Peyer's patch (tissue), 4 donors: ENCODE data around the gene OTUB2. TPM values are rescaled to one million over a fixed set of nuclear protein-coding genes. Genes with fewer than 3 reads are reported as not detected.

Experiments
- DNase-seq, 3 donors: peaks; one replicate each; pipeline ENCODE4 v3.0.0-alpha.2; 2017 to 2019
- H3K27ac ChIP-seq, 4 donors: fragments of 200-600 bp; sonication (generic); one replicate each; pipeline ENCODE4 v1.5.1; 2016 to 2019
- H3K27me3 ChIP-seq, 2 donors: fragments of 200-600 bp; sonication (generic); one replicate each; pipeline ENCODE4 v1.5.1; 2019
- H3K36me3 ChIP-seq, 3 donors: fragments of 200-600 bp; sonication (generic); one replicate each; pipeline ENCODE4 v1.5.1; 2016 to 2019
- H3K4me1 ChIP-seq, 4 donors: fragments of 200-600 bp; sonication (generic); one replicate each; pipeline ENCODE4 v1.5.1; 2016 to 2019
- H3K4me3 ChIP-seq, 4 donors: fragments of 200-600 bp; sonication (generic); 1 replicate in 3 of 4; 2 replicates in 1 of 4; pipeline ENCODE4 v1.5.1; 2016 to 2019; ENCODE audit warnings: mild to moderate bottlenecking in 1 of 4
- H3K9me3 ChIP-seq, 4 donors: fragments of 200-600 bp; sonication (generic); one replicate each; pipeline ENCODE4 v1.5.1; 2016 to 2019; ENCODE audit warnings: mild to moderate bottlenecking in 1 of 4
- POLR2A ChIP-seq, 2 donors: fragments of 450-650 bp; IDR thresholded peaks; one replicate each; pipeline ENCODE4 v1.5.1; 2017; ENCODE audit warnings: antibody characterized with exemption in 2 of 2, mild to moderate bottlenecking in 2 of 2, moderate library complexity in 2 of 2
- total RNA-seq, 4 donors: library from RNA; depleted of rRNA; stranded (reverse); fragments of >200 nt; gene quantifications; one replicate each; pipeline ENCODE4 v1.1.0, GENCODE V29; 2016
- TF ChIP-seq, protein P1 (sequence below), 6 experiments: fragments of 450-650 bp in 4 of 6; fragments of 200-600 bp in 2 of 6; sonication (generic) in 1 of 6; IDR thresholded peaks; one replicate each; pipeline ENCODE4 v1.5.1; 2017 to 2019; ENCODE audit warnings: antibody characterized with exemption in 6 of 6, mild to moderate bottlenecking in 3 of 6, moderate library complexity in 1 of 6

OTUB2 gene
- total RNA-seq, 4 donors from 2014 or later, result 3.4 to 4.9 (median 3.6) TPM; not detected in 1

DNA sequence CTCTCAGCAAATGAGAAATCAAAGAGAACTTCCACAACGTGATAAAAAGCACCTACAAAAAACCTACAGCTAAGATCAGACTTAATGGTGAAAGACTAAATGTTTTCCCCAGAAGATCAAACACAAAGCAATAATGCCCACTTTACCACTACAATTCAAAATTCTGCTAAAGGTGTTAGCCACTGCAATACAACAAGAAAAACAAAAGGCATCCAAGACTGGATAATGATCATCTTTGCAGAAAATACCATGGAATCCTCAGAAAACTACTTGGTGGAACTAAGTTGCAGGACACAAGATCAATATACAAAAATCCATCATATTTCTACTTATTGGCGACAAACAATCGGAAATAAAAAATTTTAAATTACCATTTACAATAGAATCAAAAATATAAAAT lies 48.4 kb downstream of the OTUB2 start:
- Histone ChIP-seq H3K4me3 (no peak overlapping the region), H3K9me3 (peaks cover 0 to 4% (median 0%) of the 10 kb centered on the region in 4 donors), H3K36me3 (peaks cover 0 to 23% (median 0%) of the 10 kb centered on the region in 3 donors), H3K27ac (no peak overlapping the region), H3K27me3 (no peaks in the 10 kb centered on the region), H3K4me1 (peaks cover 0 to 28% (median 10%) of the 10 kb centered on the region in 4 donors)
- no peak for TF ChIP-seq POLR2A (IDR thresholded peaks at IDR 0.05)
- TF ChIP-seq, protein P1, sequence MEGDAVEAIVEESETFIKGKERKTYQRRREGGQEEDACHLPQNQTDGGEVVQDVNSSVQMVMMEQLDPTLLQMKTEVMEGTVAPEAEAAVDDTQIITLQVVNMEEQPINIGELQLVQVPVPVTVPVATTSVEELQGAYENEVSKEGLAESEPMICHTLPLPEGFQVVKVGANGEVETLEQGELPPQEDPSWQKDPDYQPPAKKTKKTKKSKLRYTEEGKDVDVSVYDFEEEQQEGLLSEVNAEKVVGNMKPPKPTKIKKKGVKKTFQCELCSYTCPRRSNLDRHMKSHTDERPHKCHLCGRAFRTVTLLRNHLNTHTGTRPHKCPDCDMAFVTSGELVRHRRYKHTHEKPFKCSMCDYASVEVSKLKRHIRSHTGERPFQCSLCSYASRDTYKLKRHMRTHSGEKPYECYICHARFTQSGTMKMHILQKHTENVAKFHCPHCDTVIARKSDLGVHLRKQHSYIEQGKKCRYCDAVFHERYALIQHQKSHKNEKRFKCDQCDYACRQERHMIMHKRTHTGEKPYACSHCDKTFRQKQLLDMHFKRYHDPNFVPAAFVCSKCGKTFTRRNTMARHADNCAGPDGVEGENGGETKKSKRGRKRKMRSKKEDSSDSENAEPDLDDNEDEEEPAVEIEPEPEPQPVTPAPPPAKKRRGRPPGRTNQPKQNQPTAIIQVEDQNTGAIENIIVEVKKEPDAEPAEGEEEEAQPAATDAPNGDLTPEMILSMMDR (IDR thresholded peaks at IDR 0.05), result no peak
- no peak for DNase-seq

DNA sequence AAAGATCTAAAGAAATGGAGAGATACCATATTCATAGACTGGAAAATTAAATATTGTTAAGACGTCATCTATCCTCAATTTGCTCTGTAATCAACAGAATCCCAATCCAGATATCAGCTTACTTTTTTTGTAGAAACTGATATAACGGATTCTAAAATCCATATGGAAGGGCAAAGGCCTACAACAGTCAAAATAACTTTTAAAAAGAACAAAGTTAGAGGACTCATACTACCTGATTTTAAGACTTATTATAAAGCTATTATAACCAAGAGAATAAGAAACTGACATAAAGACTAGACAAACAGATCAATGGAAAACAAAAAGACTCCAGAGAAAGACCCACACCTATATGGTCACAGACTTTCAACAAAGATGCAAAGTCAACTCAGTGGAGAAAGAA lies 48.9 kb downstream of the OTUB2 start:
- Histone ChIP-seq H3K36me3 (peaks cover 0 to 23% (median 0%) of the 10 kb centered on the region in 3 donors), H3K27ac (no peak overlapping the region), H3K4me1 (peaks cover 0 to 31% (median 10%) of the 10 kb centered on the region in 4 donors), H3K27me3 (no peaks in the 10 kb centered on the region), H3K4me3 (no peak overlapping the region), H3K9me3 (peaks cover 0 to 4% (median 0%) of the 10 kb centered on the region in 4 donors)
- DNase-seq, result no peak
- TF ChIP-seq, protein P1 (IDR thresholded peaks at IDR 0.05), result no peak
- TF ChIP-seq POLR2A (IDR thresholded peaks at IDR 0.05), result no peak

DNA sequence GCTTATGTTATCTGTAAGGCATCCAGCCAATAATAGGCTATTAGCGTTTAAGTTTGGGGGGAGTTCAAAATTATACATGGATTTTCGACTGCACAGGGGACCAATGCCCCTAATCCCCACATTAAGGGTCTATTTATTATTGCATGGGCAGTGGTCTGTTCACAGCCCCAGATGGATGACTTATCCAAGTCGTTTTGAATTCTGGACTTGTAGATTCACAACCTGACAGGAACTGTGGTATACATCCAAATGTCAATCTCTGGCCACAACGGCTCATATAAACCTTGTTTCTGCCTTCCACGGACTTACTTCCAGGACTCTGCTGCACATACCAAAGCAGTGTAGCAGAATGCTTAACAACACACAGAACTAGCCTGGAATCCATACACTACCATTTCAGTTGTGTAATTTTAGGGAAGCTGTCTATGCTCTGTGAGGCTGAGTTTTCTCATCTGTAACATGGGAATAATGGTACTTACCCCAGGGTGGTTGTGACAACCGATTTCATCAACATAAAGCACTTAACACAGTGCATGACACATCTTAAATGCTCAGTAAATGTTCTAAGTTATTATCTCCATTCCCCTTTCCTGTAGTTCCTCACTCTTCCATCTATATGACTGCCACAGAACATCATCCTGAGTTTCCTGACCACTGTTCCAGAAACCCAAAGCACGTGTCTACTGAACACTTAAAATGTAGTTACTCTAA lies 51.1 kb downstream of the OTUB2 start:
- DNase-seq, result no peak
- H3K27ac ChIP-seq, result no peak overlapping the region
- peaks cover 0 to 40% (median 10%) of the 10 kb centered on the region in 4 donors for H3K4me1 ChIP-seq
- peaks cover 0 to 23% (median 0%) of the 10 kb centered on the region in 3 donors for H3K36me3 ChIP-seq
- TF ChIP-seq POLR2A (IDR thresholded peaks at IDR 0.05), result no peak
- TF ChIP-seq, protein P1 (IDR thresholded peaks at IDR 0.05), result no peak
- H3K4me3 ChIP-seq, result peak overlapping the region in 2 of 4 donors; percentile 20 to 72
- H3K27me3 ChIP-seq, result no peaks in the 10 kb centered on the region
- H3K9me3 ChIP-seq, result peaks cover 0 to 4% (median 0%) of the 10 kb centered on the region in 4 donors

DNA sequence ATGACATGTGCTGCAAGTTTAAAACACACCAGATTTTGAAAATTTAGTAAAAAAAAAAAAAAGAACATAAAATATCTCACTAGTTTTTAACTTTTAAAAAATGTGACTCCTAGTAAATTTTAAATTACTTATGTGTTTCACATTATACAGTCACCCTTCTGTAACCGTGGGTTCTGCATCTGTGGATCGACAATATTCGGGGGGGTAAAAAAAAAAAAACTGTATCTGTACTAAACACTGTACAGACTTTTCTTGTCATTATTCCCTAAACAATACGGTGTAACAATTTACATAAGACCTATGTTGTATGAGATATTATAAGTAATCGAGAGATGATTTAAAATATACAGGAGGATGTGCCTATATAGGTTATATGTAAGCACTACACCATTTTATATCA lies 51.7 kb downstream of the OTUB2 start:
- Histone ChIP-seq H3K9me3 (peaks cover 0 to 4% (median 0%) of the 10 kb centered on the region in 4 donors), H3K4me1 (peaks cover 0 to 42% (median 10%) of the 10 kb centered on the region in 4 donors)

DNA sequence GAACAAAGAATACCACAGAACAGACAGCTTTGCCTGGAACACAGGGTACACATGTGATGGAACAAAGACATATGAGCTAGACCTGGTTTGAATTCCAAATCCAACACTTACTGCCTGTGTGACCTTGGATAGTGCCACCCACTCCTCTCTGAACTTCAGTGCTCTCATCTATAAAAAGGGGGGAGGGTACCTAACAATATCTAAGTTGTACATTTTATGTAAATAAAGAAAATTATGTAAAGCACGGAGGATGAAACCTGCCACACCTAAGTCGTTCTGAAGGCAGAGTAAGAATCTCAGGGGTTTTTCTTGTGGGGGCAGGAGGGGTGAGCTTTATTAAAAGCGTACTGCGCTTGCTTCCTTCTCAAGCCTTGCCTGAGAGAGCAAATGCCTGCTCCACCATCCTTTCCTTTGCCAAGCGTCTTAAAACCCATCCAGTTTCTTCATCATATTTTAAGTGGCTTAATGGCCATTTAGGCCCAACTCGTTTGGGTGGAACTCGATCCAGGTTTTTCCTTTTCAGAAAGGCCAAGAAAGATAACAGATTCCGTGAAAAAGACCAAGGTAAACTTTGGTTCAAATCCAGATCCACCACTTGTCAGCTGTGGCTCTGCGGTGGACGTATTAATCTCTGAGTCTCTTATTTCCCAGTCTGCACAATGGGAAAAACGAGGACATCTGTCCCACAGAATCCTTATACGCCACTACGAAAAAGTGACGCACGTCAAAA lies 53.9 kb downstream of the OTUB2 start:
- no peak for TF ChIP-seq POLR2A (IDR thresholded peaks at IDR 0.05)
- TF ChIP-seq, protein P1 (IDR thresholded peaks at IDR 0.05), result no peak
- no peaks in the 10 kb centered on the region for H3K9me3 ChIP-seq

More for the DNA sequence above, 51.7 kb downstream of the OTUB2 start:
- DNase-seq, result no peak
- H3K4me3 ChIP-seq, result peak overlapping the region in 3 of 4 donors; percentile 26 to 76 (median 72)
- no peak for TF ChIP-seq POLR2A (IDR thresholded peaks at IDR 0.05)
- TF ChIP-seq, protein P1 (IDR thresholded peaks at IDR 0.05), result no peak
- no peaks in the 10 kb centered on the region for H3K27me3 ChIP-seq
- H3K27ac ChIP-seq, result no peak overlapping the region
- peaks cover 0 to 23% (median 0%) of the 10 kb centered on the region in 3 donors for H3K36me3 ChIP-seq

More for the DNA sequence above, 53.9 kb downstream of the OTUB2 start:
- peak overlapping the region; percentile 72 to 100 (median 84) for H3K4me3 ChIP-seq
- H3K27ac ChIP-seq, result peak overlapping the region; percentile 86 to 96 (median 92)
- H3K36me3 ChIP-seq, result peaks cover 0 to 18% (median 0%) of the 10 kb centered on the region in 3 donors
- H3K4me1 ChIP-seq, result peaks cover 0 to 42% (median 10%) of the 10 kb centered on the region in 4 donors
- no peak for DNase-seq
- no peaks in the 10 kb centered on the region for H3K27me3 ChIP-seq
